Coronary artery (tissue), 2 donors: ENCODE measurements around the gene PSME1.

ENCODE experiments used
- DNase-seq: peaks from one replicate; pipeline ENCODE4 v3.0.0-alpha.2; 2017; ENCODE audit warnings: low spot score
- H3K27ac ChIP-seq, 2 donors: fragments of 200-600 bp; sonication (generic); one replicate each; pipeline ENCODE4 v1.5.1; 2016 to 2019
- H3K4me3 ChIP-seq: fragments of 200-600 bp; sonication (generic); 2 replicates; pipeline ENCODE4 v1.5.1; 2016; ENCODE audit warnings: mild to moderate bottlenecking, moderate library complexity
- TF ChIP-seq, protein P1 (sequence below): fragments of 200-600 bp; sonication (generic); IDR thresholded peaks from one replicate; pipeline ENCODE4 v1.5.1; 2019; ENCODE audit warnings: antibody characterized with exemption

Gene PSME1

DNA sequence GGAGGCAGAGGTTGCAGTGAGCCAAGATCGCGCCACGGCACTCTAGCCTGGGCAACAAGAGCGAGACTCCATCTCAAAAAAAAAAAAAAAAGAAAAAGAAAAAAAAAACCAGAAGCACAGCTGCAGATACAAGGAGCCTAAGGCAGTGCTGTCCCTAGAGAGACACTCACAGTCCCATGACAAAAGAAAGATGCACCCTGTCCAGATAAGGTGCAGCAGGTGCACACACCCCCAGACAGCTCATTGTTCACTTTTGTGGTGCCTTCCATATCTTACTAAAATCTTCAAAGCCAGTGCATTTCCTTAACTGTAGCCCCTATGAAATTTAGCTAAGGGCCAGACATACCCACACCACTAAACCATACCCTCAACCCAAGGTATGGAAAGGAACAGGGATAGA is 13.6 kb upstream of the PSME1 start:
- no peak overlapping the region for H3K4me3 ChIP-seq
- DNase-seq, result no peak
- TF ChIP-seq, protein P1, sequence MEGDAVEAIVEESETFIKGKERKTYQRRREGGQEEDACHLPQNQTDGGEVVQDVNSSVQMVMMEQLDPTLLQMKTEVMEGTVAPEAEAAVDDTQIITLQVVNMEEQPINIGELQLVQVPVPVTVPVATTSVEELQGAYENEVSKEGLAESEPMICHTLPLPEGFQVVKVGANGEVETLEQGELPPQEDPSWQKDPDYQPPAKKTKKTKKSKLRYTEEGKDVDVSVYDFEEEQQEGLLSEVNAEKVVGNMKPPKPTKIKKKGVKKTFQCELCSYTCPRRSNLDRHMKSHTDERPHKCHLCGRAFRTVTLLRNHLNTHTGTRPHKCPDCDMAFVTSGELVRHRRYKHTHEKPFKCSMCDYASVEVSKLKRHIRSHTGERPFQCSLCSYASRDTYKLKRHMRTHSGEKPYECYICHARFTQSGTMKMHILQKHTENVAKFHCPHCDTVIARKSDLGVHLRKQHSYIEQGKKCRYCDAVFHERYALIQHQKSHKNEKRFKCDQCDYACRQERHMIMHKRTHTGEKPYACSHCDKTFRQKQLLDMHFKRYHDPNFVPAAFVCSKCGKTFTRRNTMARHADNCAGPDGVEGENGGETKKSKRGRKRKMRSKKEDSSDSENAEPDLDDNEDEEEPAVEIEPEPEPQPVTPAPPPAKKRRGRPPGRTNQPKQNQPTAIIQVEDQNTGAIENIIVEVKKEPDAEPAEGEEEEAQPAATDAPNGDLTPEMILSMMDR, result no peak
- H3K27ac ChIP-seq, result no peak overlapping the region

DNA sequence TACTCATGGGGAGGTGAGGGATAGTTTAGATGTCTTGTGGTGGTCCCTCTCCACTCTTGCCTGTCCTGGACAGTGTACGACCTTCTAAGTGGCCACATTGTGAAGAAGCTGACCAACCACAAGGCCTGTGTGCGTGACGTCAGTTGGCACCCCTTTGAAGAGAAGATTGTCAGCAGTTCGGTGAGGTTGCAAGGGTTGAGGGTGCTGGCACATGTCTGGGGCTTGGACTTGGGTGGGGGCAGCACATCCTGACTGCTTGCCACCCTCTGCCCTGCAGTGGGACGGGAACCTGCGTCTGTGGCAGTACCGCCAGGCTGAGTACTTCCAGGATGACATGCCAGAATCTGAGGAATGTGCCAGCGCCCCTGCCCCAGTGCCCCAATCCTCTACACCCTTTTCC is 13.1 kb upstream of the PSME1 start:
- Histone ChIP-seq H3K27ac (no peak overlapping the region), H3K4me3 (no peak overlapping the region)
- DNase-seq, result no peak
- TF ChIP-seq, protein P1, result no peak

DNA sequence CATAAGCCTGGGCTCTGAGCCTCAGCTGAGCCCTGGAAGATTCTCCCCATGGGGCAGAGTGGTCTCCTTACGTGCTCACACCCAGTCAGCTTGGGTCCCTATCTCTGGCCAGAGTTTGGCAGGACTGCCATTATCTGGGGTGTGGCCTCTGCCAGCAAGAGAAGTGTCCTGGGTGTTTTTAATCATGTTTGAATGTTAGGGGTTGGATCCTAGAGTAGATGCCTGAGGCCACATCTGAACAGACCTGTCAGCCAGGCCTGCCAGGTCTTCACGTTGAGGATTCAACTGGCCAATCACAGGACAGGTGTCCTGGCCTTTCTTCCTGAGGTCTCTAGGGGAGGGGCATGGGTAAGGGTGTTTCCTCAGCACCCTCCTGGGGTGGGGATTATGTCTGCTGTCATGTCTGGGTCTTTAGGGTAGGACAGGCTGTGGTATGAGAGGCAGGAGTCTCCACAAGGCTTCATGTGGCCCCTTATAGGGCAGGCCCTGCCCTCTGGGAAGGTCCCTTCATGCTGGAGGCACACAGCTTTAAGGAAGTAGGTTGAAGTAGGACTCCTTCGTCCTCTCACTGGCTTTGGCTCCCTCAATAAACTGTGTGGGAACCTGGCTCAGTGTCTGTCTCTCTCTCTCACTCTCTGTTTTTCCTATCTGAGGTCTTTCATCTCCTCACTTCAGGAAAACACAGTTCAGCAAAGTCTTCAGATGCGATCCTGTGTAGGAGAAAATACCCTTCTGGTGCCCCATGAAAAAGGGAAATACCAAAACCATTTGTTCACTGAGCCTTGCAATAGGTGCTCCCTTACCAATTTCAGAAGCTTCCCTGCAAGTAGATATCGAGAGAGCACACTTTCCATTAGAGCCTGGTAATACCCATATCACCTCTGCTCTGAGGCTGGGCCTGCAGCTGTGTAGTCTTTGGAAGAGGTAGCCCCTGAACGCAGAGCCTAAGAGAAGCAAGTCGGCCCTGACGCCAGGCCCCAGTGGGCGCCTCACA is 12.3 kb upstream of the PSME1 start:
- Histone ChIP-seq H3K27ac (no peak overlapping the region), H3K4me3 (no peak overlapping the region)
- no peak for DNase-seq
- TF ChIP-seq, protein P1, result no peak

DNA sequence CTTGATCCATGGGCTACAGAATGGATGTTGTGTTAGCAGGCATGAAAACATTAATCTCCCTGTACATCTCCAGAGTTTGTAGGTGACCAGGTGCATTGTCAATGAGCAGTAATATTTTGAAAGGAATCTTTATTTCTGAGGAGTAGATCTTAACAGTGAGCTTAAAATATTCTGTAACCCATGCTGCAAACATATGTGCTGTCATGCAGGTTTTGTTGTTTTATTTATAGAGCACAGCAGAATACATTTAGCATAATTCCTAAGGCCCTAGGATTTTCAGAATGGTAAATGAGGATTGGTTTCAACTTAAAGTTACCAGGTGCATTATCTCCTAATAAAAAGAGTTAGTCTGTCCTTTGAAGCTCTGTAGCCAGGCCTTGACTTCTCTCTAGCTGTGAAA is 9.1 kb upstream of the PSME1 start:
- Histone ChIP-seq H3K27ac (no peak overlapping the region), H3K4me3 (no peak overlapping the region)
- TF ChIP-seq, protein P1, result no peak
- no peak for DNase-seq

DNA sequence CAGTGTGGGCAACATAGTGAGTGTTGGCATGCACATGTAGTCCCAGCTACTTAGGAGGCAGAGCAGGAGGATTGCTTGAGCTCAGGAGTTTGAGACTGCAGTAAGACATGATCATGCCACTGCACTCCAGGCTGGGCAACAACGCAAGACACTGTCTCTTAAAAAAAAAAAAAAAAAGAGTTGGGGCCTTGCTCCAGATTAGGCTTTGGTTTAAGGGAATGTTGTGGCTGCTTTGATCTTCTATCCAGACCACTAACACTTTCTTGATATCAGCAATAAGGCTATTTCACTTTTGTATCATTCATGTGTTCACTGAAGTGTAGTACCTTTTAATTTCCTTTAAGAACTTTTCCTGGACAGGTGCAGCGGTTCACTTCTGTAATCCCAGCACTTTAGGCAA is 8.3 kb upstream of the PSME1 start:
- H3K4me3 ChIP-seq, result no peak overlapping the region
- H3K27ac ChIP-seq, result no peak overlapping the region
- TF ChIP-seq, protein P1, result no peak
- no peak for DNase-seq

DNA sequence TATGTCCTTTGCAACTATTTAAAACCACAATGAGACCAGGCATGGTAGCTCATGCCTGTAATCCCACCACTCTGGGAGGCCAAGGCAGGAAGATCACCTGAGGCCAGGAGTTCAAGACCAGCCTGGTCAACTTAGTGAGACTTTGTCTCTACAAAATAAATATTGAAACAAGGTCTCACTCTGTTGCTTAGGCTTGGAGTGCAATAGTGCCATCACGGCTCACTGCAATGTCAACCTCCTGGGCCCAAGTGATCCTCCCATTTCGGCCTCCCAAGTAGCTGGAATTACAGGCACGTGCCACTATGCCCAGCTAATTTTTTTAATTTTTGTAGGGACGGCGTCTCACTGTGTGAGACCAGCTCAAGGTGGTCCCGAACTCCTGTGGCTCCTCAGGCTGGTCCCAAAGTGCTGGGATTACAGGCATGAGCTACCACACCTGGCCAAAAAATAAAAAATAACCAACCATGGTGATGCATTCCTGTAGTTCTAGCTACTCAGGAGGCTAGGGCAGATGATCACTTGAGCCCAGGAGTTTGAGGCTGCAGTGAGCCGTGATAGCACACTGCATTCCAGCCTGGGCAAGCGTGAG is 6.5 kb upstream of the PSME1 start:
- DNase-seq, result no peak
- H3K4me3 ChIP-seq, result no peak overlapping the region
- no peak overlapping the region for H3K27ac ChIP-seq
- TF ChIP-seq, protein P1, result no peak

DNA sequence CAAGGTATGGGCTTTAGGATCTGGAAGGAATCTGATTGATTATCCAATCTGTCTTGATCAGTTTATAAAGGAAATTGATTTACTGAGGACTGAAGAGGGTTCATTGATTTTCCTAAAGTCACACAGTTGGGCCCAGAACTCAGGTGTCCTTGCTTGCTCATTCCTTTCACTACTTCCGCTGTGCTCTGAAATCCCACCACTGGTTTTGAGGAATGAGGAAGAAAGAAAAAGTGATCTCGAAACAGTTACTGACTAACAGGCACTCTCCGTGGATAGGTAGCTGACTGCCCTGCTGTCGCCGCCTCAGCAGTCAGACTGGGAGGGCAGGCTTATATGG is 5.6 kb upstream of the PSME1 start, which contains the start of gene FITM1:
FITM1 (plus strand) TSS at position 280 of the 337 bp plus-strand sequence. CDS start 905 bp downstream, outside the sequence.
- peak within 1 kb of the TSS; percentile 4 to 39 for H3K27ac ChIP-seq
- TF ChIP-seq, protein P1, result no peak
- no peak within 1 kb of the TSS for H3K4me3 ChIP-seq

More for the DNA sequence above, 5.6 kb upstream of the PSME1 start, which contains the start of gene FITM1:
- DNase-seq, result no peak
